Measurements from ENCODE around the gene ASPG.

DNA sequence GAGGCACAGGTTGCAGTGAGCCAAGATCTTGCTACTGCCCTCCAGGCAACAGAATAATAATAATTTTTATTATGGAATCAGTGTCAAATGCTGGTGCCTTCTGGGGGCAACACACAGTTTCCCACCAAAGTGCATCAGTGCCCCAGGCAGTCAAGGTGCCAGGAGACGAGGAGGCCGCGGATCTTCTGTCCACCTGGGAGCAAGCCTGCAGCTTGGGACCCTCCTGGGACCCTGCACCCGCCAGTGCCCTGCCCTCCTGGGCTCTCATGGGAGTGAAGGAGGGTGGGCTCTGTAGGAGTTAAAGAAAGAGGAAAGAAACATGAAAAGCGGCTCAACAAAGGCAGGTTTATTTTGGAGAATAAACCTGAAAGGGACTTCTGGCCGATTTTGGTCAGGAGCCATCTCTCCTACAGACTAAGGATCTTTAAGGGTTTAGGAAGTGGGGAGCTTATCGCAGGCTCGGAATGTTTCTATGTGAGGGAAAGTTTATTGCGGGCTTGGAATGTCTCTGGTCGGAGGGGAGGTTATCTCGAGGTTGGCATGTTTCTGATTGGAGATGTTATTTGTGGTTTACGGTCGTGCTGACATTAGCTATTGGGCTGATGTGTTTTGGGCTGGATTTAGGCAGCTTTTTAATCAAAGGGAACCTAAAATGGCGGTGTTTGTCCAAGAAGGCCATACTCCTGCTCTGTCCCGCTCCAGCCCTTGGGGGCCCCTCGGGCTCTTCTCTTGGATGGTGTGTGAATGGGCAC lies 1.1 kb upstream of the ASPG start:
- TF ChIP-seq CTCF (tag by site-specific recombination; IDR thresholded peaks at IDR 0.05), result no peak
- TF ChIP-seq, protein P1, sequence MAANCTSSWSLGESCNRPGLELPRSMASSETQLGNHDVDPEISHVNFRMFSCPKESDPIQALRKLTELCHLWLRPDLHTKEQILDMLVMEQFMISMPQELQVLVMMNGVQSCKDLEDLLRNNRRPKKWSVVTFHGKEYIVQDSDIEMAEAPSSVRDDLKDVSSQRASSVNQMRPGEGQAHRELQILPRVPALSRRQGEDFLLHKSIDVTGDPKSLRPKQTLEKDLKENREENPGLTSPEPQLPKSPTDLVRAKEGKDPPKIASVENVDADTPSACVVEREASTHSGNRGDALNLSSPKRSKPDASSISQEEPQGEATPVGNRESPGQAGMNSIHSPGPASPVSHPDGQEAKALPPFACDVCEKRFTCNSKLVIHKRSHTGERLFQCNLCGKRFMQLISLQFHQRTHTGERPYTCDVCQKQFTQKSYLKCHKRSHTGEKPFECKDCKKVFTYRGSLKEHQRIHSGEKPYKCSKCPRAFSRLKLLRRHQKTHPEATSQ (tag by site-specific recombination; IDR thresholded peaks at IDR 0.05), result no peak
- TF ChIP-seq, protein P2, sequence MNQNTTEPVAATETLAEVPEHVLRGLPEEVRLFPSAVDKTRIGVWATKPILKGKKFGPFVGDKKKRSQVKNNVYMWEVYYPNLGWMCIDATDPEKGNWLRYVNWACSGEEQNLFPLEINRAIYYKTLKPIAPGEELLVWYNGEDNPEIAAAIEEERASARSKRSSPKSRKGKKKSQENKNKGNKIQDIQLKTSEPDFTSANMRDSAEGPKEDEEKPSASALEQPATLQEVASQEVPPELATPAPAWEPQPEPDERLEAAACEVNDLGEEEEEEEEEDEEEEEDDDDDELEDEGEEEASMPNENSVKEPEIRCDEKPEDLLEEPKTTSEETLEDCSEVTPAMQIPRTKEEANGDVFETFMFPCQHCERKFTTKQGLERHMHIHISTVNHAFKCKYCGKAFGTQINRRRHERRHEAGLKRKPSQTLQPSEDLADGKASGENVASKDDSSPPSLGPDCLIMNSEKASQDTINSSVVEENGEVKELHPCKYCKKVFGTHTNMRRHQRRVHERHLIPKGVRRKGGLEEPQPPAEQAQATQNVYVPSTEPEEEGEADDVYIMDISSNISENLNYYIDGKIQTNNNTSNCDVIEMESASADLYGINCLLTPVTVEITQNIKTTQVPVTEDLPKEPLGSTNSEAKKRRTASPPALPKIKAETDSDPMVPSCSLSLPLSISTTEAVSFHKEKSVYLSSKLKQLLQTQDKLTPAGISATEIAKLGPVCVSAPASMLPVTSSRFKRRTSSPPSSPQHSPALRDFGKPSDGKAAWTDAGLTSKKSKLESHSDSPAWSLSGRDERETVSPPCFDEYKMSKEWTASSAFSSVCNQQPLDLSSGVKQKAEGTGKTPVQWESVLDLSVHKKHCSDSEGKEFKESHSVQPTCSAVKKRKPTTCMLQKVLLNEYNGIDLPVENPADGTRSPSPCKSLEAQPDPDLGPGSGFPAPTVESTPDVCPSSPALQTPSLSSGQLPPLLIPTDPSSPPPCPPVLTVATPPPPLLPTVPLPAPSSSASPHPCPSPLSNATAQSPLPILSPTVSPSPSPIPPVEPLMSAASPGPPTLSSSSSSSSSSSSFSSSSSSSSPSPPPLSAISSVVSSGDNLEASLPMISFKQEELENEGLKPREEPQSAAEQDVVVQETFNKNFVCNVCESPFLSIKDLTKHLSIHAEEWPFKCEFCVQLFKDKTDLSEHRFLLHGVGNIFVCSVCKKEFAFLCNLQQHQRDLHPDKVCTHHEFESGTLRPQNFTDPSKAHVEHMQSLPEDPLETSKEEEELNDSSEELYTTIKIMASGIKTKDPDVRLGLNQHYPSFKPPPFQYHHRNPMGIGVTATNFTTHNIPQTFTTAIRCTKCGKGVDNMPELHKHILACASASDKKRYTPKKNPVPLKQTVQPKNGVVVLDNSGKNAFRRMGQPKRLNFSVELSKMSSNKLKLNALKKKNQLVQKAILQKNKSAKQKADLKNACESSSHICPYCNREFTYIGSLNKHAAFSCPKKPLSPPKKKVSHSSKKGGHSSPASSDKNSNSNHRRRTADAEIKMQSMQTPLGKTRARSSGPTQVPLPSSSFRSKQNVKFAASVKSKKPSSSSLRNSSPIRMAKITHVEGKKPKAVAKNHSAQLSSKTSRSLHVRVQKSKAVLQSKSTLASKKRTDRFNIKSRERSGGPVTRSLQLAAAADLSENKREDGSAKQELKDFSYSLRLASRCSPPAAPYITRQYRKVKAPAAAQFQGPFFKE (tag by site-specific recombination; IDR thresholded peaks at IDR 0.05; ENCODE audit: borderline replicate concordance), result no peak
- TF ChIP-seq ZBTB1 (tag by site-specific recombination; IDR thresholded peaks at IDR 0.05), result no peak
- no peak for TF ChIP-seq ELK4 (IDR thresholded peaks at IDR 0.05; ENCODE audit: borderline replicate concordance, low read depth, low read length)

Measured in HEK293 (cell line).